ENCODE measurements around the gene SHPK.

SHPK gene

DNA sequence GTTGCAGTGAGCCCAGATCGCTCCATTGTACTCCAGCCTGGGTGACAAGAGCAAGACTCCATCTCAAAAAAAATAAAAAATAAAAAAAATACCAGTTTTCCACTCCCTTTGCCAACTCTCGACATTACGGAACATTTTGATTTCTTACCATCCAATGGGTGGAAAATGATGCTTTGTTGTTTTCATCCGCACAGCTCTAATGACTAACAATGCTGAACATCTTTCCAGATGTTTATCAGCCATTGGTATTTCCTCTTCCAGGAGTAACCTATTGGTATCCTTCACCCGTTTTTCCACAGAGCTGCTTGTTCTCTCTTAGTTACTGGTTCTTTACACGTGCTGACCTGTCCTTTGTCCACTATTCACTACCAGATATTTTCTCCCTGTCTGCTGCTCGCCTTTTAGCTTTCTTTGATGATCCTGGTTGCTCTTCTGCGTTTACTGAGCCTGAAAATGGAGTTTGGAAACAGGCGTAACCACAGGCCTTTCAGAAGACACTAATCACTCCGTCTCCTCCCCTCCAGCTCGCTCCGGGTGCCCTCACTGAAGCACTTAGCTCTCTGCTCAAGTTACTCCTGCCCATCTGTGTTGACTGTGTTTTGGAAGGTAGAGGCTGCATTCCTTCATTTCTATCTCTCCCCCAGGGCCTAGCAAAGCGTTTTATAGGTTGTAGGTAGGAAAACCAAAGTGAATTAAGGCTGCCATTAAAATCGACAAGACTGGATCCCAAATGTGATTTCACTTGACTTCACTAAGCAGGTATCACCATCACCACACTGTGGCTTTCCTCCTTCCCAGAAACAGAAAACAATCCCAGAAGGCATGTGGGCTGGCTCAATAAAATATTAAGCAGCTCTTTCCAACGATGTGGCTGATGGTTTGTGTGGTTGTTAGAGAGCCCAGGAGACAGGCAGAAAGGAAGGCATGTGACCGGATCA, 8.9 kb downstream of the SHPK start:
- DNase-seq = no peak

DNA sequence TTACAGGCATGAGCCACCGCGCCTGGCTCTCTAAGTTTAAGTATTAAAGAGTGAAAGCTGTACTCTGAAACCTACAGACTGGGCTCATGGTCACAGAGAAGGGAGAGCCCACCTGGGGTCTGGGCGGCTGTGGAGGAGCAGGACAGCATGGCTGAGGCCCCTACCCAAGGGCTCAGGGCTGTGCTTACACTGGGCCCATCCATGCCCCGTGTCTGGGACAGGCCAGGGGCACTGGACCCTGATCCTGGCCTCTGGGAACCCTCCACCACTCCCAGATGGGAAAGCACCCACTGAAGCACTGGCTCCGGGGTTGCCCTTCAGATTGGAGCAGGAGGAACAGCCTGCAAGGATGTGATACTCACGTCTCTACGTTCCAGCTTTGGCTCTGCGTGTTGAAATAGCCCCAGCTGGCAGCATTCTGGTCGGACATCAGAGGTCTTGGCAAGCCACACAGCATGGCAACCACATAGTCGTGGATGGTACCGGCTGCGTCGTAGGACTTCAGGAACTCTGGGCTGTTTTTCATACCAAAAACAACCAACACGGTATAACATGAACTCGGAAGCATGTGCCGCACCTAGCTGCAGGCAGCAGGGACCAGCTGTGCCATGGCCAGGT, 13.0 kb downstream of the SHPK start:
- DNase-seq = no peak

DNA sequence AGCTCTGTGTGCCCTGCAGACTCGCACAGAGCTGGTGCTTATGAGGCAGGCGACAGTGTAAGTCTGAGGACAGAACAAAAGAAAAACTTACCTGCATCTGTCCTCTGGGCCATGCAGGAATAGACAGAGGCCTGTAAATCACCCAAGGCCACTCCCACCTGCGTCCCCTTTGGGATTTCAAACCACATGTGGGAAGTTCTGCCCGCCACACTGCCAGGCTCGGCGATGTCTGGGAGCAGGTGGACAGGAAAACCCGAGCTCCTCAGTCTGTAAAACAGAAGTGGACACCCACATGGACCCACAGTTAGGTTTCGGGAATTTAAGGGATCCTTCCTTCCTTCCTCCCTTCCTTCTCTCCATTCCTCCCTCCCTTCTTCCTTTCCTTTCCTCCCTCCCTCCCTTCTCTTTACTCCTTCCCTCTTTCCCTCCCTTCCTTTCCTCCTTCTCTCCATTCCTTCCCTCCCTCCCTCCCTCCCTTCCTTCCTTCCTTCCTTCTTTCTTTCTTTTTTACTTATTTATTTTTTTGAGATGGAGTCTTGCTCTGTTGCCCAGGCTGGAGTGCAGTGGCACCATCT, 14.8 kb downstream of the SHPK start:
- no peak for DNase-seq

DNA sequence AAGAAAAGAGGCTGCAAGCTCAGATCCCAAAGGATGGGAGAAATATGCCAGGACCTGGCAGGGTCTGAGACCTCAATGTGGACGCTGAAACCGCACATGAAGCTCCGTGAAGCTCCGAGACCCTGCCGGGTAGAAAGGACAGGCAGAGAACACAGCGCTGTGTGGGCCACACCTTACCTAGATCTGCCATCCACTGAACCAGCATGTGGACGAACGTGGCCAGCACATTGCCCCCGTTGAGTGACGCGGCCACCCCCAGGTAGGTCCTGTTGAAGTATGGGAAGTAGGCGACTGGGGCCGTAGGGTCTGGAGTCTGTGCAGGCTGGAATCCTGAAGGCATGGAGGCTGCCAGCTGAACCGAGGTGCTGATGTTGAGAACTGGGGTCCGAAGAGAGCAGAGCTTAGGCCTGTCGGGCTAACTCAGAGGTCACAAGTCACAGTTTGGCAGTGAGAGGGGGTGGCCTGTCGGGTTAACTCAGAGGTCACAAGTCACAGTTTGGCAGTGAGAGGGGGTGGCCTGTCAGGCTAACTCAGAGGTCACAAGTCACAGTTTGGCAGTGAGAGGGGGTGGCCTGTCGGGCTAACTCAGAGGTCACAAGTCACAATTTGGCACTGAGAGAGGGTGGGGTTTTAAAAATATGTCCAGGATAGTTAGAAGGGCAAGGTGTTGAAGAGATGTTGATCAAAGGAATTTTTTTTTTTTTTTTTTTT, 20.7 kb downstream of the SHPK start:
- DNase-seq = no peak

DNA sequence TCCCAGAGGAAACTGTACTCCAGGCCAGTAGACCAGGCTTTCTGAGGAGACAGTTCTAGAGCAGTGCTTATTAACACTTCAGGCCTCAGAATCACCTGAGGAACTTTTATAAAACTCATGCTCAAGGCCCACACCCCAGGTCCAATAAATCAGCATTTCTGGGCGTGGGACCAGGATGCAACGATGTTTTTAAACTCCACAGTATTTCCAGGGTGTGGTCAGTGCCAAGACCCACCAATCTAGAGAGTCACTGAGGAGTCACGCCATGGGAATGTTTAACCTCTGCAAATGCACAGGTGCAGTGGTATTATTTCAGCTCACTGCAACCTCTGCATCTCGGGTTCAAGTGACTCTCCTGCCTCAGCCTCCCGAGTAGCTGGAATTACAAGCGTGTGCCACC, 22.9 kb downstream of the SHPK start:
- no peak for DNase-seq

DNA sequence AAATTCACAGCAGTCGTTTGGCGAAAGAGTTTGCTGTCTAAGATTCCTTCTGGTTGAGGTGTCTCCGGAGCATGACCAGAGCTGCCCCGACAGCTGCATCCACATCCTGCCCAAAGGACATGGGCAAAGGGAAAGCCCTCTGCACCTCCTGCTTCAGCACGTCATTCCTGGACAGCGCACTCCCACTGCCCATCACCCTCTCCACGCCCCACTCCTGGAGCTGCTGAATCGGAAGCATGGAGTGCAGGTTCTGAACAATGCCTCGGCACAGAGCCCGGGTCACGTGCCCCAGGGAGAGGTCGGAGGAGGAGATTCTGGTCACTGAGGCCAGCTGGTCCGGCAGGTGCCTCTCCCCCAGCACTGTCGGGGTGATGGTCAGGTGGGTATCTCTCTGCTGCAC, 25.5 kb downstream of the SHPK start:
- DNase-seq = no peak

DNA sequence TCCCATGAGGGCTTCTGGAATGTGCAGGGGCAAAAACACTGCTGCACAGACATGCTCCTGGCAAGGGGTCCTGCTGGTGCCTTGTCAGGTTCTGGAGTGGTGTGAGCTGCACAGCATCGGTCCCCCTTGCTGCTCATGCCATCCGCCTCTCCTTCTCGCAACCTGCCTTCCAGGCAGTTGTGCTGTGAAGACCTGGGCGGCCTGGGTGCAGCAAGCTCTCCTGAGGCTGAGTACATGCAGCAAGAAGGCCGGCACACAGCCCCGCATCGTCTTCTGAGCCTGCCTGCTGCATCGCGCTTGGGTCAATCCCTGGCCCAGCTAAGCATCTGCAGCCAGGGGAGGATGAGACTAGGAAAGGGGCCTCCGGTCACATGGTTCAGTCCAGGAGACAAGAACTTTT, 26.4 kb downstream of the SHPK start:
- DNase-seq = no peak

DNA sequence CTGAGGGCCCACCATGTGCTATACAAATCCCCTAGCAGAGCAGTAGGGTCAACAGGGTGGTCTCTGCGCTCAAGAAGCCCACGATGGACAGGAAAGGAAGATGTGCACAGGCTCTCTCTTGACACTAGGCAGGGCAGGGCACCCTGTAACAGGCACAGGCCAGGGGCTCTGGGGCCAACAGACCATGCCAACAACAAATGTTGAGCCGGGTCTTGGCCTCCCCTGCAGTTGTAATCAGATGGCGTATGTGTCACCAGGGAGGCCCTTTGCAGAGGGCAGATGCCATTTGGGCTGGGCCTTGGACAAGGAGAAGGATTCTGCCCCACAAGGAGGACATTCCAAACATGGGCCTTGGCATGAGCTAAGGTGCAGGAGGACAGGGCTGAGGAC, 32.2 kb downstream of the SHPK start:
- no peak for DNase-seq

DNA sequence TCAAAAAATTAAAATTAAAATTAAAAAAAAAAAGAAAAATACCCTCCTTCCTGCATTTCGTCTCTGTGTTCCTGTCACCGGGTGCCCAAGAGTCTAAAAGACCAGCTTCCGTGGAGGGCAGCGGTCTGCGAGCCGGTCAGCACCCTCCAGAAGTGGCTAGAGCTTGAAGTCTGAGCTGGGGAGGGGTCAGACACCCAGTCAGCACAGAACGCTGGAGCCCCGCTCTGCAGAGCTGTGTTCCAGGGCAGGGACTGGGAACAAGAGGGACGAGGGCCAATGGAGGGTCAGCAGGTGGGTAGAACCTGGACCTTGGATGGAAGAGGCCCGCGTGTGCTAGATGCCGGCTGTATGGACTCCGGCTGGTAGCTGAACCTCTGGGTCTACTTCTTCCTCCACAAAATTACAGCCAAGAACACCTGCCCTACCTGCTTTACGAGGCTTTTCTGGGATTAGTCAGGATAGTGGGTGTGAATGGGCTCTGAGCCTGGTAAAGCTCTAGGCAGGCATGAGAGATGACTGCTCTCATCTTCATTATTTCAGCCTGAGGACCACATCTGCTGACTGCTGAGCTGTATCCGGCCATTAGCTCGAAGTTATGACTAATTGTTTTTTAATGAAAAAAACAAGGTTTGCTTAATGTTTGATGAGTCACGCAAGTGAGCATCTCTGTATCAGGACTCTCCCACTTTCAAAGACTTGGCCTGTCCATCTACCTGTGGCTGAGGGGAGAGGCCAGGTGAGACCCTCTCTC, 32.8 kb downstream of the SHPK start:
- DNase-seq = no peak

DNA sequence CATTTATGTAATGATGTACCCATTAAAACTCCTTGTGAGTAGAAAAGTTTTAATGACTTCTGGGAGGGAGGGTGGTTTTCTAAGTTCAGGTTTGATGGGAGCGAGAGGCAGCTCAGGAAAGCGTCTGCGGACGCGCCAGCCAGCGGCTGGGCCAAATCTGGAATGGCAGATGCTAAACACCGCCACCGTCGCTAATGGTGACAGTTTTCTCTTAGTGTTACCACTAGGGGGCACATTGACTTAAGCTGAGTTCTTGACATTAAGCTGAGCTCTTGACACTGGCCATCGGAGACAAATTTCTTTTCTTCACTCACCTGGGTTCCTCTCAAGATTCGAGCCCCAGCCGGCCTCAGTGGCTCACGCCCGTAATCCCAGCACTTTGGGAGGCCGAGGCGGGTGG, 33.6 kb downstream of the SHPK start:
- DNase-seq = peak; percentile 57

DNA sequence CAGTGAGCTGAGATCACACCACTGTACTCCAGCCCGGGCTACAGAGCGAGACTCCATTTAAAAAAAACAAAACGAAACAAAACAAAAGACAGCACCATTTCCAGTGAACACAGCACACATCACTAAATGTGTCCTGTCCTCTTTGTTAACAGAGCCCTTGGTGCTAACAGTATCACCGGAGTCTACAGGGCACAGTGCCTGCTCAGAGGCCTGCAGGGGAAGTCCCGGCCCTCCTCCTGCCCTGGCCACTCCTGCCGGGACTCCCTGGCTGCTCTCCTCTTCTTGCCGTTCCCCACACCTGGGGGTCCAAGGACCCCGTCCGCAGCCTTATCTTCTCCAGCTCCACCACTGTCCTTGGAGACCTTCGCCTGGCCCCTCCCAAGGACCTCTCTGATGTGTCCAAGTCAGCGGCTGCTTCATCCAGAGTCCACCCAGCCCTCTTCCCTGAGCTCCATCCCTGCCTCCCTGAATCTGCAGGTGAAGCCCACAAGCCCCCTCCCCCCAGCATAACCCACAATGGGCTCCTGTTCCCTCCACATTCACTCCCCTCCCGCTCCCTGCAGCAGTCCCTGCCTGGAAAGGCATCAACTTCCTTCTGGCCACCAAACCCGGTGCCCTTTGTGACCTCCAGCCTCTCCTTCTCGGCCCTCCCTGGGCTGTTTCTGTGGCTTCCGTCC, 35.4 kb downstream of the SHPK start:
- DNase-seq = no peak

DNA sequence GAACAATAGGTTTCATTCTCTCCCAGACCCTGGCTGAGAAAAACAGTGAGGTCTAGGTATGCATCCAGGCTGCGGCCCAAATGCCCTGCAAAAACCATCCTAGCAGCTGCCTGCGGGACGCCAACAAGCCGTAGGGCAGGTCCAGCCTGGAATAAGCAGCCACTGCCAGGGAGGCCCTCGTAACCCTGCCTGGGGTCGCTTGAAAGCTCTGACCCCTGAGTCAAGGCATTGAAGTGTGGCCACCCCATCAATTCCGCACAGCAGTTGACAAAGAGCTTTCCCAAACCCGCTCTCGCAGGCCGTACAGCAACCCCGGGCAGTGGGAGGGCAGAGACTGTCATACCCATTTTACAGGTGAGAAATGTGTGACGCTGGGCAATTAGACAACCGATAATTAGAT, 38.0 kb downstream of the SHPK start:
- DNase-seq = no peak

DNA sequence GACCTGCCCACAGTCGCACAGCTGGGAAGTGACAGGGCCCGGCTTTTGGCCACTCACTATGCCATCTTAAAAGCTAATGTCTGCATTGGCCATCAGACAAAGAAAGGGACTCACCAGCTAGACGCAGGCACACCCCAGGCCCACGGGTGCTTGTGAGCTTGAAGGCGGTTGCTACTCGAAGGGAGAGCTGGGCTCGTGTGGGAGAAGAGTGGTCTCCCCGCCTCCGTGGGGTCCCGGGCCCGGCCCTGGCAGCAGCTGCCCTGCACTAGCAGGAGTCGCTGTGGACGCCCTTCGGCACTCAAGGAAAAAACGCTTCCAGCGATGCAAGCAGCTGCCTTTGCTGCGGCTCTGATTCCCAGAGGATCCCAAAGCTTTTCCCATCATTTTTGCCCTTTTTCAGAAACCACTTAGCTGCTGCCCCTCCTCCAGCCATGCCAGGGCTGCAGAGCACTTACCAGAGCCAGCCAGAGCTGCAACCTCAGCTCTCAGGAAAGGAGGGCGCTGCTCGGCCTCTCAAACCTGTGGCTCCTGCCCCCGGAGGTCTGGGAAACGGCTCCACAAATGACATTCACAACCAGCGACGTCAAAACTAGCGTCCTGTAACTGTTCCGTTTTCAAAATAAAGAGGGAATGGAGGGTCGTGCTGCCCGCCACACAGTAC, 39.1 kb downstream of the SHPK start:
- no peak for DNase-seq

DNA sequence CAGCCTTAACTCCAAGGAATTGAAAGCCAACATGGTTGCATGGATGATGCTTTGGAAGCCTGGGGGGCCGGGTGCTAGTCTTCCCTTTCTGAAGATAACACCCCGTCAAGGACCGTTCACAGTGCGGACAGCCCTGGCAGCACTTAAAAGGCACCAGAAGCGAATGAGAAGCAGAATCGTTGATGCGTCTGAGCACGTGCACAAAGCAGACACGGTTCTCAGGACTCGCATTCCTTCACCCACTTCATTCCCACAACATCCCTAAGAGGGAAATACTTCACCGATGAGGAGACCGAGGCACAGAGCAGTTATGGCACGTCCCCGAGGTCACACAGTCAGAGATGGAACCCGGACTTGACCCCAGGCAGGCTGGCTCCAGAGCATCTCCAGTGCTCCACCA, 41.1 kb downstream of the SHPK start:
- DNase-seq = no peak

DNA sequence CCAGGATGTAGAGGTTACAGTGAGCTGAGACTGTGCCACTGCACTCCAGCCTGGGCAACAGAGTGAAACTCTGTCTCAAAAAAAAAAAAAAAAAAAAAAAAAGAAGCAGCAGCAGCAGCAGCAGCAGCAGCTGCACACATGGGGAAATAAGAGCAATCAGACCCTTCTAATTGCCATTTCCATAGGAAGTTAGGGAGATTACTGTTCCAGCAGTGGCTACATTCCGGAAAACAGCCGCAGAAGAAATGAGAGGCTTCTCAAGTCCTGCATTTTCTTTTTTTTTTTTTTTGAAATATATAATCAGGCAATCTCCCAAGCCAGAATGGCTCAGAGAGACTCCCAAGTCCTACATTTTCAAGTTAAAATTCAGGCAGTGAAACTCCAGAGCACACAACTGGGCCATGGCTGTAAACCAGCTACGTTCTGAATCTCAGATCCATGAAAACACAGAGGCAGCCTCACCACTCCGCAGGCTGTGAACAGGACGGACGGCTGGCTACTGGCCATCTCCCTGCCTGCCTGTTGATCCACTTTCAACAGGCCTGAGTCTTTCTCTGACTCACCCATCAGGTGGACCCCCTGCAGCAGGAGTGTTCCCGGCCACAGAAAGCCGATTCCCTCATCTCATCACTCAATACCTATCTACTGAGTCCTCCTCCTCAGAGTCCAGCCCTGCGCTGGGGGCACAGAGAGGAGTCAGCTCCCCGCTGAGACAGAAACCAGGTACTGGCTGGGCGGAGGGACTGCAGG, 41.8 kb downstream of the SHPK start:
- DNase-seq = no peak

DNA sequence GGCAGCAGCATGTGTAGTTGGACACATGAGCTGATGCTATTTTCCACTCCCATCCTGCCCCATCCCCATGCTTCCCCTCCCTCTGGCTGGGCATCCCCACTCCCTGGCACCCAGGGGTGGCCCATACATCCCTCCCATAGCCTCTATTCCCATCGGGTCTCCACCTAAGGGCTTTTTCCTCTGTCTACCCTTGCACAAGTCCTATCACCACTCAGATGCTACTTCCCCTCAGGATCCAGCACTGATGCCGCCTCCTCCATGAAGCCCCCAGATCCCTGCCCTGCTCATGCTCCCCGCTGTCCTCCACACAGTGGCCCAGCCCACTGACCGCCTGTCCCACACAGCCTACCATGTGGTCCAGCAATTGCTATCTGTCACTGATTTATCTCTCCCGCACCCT, 42.7 kb downstream of the SHPK start:
- no peak for DNase-seq

DNA sequence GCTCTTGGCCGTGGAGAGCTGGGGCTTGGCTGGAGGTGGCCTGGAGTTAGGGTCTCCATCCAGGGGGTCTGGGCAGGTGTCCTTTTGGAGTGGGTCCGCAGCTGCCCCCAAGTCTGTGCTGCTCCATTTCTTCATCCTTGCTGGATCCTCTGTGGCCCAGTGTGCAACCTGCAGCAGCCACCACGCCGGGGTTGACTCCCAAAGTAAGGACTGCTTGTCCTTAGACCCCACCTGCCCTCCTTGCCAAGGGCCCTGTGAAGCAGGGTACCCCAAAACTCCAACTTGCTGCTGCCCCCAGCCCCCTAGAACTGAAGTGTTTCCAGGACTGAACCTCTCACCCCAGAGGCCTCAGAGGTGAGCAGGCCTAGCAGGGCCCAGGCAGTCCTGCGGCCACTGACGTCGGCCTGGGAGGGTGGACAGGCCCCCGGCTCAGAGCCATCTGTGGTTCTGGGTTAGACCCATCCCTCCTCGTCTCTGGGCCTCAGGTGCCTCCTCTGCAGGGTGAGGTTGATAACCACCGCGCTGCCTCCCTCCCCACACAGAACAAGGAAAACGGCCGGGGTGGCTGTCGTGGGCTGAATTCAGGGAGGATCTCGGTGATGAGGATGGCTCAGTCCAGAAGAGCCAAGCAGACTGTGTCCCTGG, 43.7 kb downstream of the SHPK start:
- DNase-seq = no peak

DNA sequence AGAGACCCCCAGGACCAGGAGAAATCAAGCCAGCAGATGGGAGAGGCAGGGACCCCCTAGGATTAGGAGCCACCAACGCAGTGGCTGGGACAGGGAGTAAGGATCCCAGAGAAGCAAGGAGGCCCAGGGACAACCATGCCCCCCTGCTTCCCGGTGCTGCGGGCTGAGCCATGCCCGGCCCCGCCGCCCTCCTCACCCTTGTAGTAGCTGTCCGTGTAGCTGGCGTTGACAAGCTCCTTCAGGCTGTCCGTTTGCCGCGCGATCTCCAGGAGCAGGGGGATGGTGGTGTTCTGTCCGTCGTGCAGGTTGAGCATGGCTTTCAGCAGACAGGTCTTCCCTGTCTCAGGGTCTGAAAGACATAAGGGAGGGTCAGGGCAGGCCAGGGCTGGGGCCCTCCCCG, 45.3 kb downstream of the SHPK start:
- DNase-seq = no peak

DNA sequence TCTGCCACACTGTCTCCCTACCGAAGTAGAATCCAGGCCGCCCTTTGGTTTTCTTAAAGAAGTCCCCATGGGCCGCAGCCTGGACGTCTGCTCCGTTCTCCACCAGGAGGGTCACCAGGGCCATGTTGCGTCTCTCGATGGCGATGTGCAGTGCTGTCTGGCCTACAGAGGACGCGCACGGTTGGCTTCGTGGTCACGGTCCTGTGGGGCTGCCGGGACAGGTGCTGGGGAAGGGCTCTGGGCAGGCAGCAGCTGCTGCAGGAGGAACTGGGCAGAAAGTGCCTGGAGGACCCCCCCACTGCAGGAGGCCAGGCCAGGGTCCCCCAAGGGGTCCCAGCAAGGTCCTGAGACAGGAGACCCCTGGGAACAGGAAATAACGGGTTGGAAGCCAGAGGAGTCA, 45.8 kb downstream of the SHPK start:
- DNase-seq = no peak

DNA sequence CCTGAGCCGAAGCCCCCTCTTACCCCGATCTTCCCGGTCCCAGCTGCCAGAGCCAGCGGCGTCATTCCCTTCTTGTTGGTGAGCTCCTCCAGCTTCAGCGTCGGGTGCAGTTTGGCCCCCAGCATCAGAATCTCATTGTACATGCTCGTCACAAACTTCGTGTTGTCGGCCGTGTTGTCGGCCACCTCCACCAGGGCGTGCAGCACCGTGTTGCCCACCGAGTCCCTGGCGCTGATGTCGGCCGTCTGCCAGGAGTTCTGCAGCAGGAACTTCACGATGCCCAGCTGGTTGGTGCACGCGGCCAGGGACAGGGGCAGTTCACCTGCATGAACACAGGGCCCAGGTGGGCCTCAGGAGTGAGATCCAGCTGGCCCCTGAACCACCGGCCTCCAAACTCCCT, 46.3 kb downstream of the SHPK start:
- no peak for DNase-seq

All from activated CD8-positive, alpha-beta memory T cell treated with anti-CD3 and anti-CD28 coated beads, Interleukin-2, amount 50 U/mL, for 48 hours (primary cell).